Measurements from ENCODE around the gene NACC1.

GRCh38 chr19:13151605-13152355 is 33.7 kb downstream of the NACC1 start:
- TF ChIP-seq CTCF (IDR thresholded peaks at IDR 0.05; ENCODE audit: insufficient read depth, low read length) (no peak), POLR2AphosphoS5 (IDR thresholded peaks at IDR 0.05; ENCODE audit: low read depth) (peak; percentile 62), REST (IDR thresholded peaks at IDR 0.05; ENCODE audit: insufficient replicate concordance, low read depth) (peak; percentile 11), SPI1 (IDR thresholded peaks at IDR 0.05; ENCODE audit: borderline replicate concordance, low read depth) (peak; percentile 71; the same call in 1 of the 2 replicates)
